ENCODE measurements around the gene DIP2C. TPM values are rescaled to one million over a fixed set of nuclear protein-coding genes. Genes with fewer than 3 reads are reported as not detected.
"Not testable (repeated sequence)": the region's sequence is repeated elsewhere in the genome, so short reads cannot be mapped to it uniquely, and the experiment has no call there.

Gene DIP2C
- total RNA-seq, 1 experiment from 2014 or later, result 5.0 TPM

GRCh38 chr10:311901-312665, 377.4 kb downstream of the DIP2C start:
- no peak overlapping the region for H3K27ac ChIP-seq
- no peak for DNase-seq
- H3K9me3 ChIP-seq (replicated peaks), result no peaks in the 10 kb centered on the region
- no peaks in the 10 kb centered on the region for H3K36me3 ChIP-seq
- H3K4me3 ChIP-seq, result no peak overlapping the region
- H3K27me3 ChIP-seq, result no peaks in the 10 kb centered on the region
- H3K4me1 ChIP-seq, result peaks cover 2% of the 10 kb centered on the region

GRCh38 chr10:310976-311639, 378.4 kb downstream of the DIP2C start:
- Histone ChIP-seq H3K4me3 (no peak overlapping the region), H3K4me1 (0 out of 2 replicates have a peak, but pooled peaks cover 3% of the 10 kb centered on the region), H3K27me3 (no peaks in the 10 kb centered on the region), H3K9me3 (replicated peaks) (no peaks in the 10 kb centered on the region), H3K36me3 (no peaks in the 10 kb centered on the region), H3K27ac (no peak overlapping the region)
- DNase-seq, result no peak

GRCh38 chr10:310371-310770, 379.1 kb downstream of the DIP2C start:
- no peak overlapping the region for H3K4me3 ChIP-seq
- no peaks in the 10 kb centered on the region for H3K9me3 ChIP-seq (replicated peaks)
- H3K36me3 ChIP-seq, result no peaks in the 10 kb centered on the region
- H3K4me1 ChIP-seq, result 0 out of 2 replicates have a peak, but pooled peaks cover 3% of the 10 kb centered on the region
- H3K27me3 ChIP-seq, result no peaks in the 10 kb centered on the region
- H3K27ac ChIP-seq, result no peak overlapping the region
- DNase-seq, result no peak

DNA sequence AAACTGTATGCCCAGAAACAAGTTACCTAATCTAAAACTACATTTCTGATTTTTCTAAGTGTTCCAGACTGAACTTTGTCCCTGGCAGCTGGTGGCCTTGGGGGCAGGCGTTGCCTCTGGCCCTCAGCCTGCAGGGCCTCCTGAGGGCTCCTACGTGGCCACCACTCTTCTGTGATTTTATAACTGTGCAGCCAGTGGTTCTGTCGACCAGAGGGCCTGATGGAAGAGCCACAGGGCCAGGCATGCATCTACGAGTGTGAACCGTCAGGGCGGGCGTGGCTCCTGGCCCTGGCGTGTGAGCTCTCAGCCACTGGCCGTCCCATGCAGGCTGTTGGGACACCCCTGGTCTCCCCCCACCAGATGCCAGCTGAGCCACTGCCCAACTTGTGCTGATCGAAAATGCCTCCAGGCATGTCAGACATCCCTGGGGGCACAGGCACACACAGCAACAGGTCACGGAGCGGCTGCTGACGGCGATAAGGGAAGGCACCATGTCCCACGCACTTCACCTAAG, 380.8 kb downstream of the DIP2C start:
- no peaks in the 10 kb centered on the region for H3K36me3 ChIP-seq
- no peak for DNase-seq
- H3K27me3 ChIP-seq, result no peaks in the 10 kb centered on the region

GRCh38 chr10:308101-308500, 381.4 kb downstream of the DIP2C start:
- H3K4me1 ChIP-seq, result 0 out of 2 replicates have a peak, but pooled peaks cover 3% of the 10 kb centered on the region
- H3K4me3 ChIP-seq, result no peak overlapping the region
- no peak overlapping the region for H3K27ac ChIP-seq
- DNase-seq, result no peak
- H3K27me3 ChIP-seq, result no peaks in the 10 kb centered on the region
- H3K9me3 ChIP-seq (replicated peaks), result no peaks in the 10 kb centered on the region
- no peaks in the 10 kb centered on the region for H3K36me3 ChIP-seq

More for the DNA sequence above, 380.8 kb downstream of the DIP2C start:
- Histone ChIP-seq H3K27ac (no peak overlapping the region), H3K4me1 (0 out of 2 replicates have a peak, but pooled peaks cover 3% of the 10 kb centered on the region), H3K9me3 (replicated peaks) (no peaks in the 10 kb centered on the region), H3K4me3 (no peak overlapping the region)

- H3K36me3 ChIP-seq, result no peaks in the 10 kb centered on the region
- no peaks in the 10 kb centered on the region for H3K9me3 ChIP-seq (replicated peaks)
- H3K4me3 ChIP-seq, result no peak overlapping the region
- H3K27me3 ChIP-seq, result no peaks in the 10 kb centered on the region
- DNase-seq, result no peak
- H3K27ac ChIP-seq, result no peak overlapping the region
- 0 out of 2 replicates have a peak, but pooled peaks cover 3% of the 10 kb centered on the region for H3K4me1 ChIP-seq
These were observed 381.8 kb downstream of the DIP2C start for GRCh38 chr10:307659-308058.

GRCh38 chr10:306675-307185, 382.7 kb downstream of the DIP2C start:
- DNase-seq, result peak; percentile 46 to 59
- H3K27me3 ChIP-seq, result no peaks in the 10 kb centered on the region
- H3K36me3 ChIP-seq, result no peaks in the 10 kb centered on the region
- 0 out of 2 replicates have a peak, but pooled peaks cover 3% of the 10 kb centered on the region for H3K4me1 ChIP-seq
- no peak overlapping the region for H3K27ac ChIP-seq
- no peak overlapping the region for H3K4me3 ChIP-seq
- H3K9me3 ChIP-seq (replicated peaks), result no peaks in the 10 kb centered on the region

DNA sequence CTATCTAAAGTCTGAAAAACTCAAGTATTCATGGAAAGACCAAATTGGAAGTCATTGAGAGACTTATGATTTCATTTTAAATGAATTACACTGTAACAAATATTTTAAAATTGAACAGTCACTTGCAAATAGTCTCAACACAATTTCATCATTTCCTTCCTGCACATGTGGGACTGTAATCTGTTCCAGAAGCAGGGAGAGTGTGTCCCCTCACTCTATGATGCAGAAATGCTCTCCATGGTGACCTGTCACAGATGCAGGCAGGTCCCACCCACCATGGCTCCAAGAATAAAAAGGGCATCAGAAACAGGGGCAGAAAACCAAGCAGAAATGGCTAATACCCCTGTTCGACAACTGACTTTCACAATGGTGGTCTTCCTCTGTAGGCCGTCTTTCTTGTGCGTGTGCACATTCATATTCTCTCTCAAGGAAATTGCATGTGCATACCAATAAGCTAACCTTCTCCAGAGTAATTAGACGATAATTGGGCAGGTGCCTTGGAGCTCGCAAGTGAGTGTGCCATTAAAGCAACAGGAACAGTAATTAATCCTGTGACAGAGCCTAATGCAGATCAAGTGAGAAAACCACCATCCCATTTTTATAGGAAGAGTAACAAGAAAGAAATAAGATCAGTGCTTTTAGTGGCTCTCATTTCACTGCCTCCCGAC, 383.3 kb downstream of the DIP2C start:
- H3K9me3 ChIP-seq (replicated peaks), result no peaks in the 10 kb centered on the region
- H3K4me1 ChIP-seq, result 0 out of 2 replicates have a peak, but pooled peaks cover 3% of the 10 kb centered on the region
- H3K36me3 ChIP-seq, result no peaks in the 10 kb centered on the region
- H3K27me3 ChIP-seq, result no peaks in the 10 kb centered on the region
- no peak overlapping the region for H3K27ac ChIP-seq
- DNase-seq, result no peak
- no peak overlapping the region for H3K4me3 ChIP-seq

GRCh38 chr10:305034-305433, 384.4 kb downstream of the DIP2C start:
- 0 out of 2 replicates have a peak, but pooled peaks cover 3% of the 10 kb centered on the region for H3K4me1 ChIP-seq
- no peaks in the 10 kb centered on the region for H3K36me3 ChIP-seq

DNA sequence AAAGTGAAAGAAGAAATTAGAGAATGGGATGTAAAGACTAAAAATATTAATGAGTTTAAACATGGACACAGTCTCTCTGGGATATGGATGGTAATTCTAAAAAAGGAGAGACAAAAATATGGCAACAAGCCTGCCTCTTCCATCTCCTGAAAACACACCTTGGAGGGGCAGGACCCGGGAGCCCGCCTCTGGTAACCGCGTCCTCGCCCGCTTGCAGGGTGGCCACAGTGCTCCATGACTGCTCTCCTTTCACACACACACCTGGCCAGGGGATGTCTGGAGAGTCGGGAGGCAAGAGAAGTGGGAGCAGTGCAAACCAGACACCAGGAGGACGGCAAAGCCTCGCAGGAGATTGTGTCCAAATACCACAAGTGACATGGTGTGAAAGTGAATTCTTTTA, 387.9 kb downstream of the DIP2C start:
- Histone ChIP-seq H3K27me3 (no peaks in the 10 kb centered on the region), H3K4me3 (no peak overlapping the region), H3K4me1 (0 out of 2 replicates have a peak, but pooled peaks cover 3% of the 10 kb centered on the region), H3K9me3 (replicated peaks) (no peaks in the 10 kb centered on the region), H3K27ac (no peak overlapping the region), H3K36me3 (no peaks in the 10 kb centered on the region)
- no peak for DNase-seq

More at GRCh38 chr10:305034-305433, 384.4 kb downstream of the DIP2C start:
- Histone ChIP-seq H3K27ac (no peak overlapping the region), H3K9me3 (replicated peaks) (no peaks in the 10 kb centered on the region), H3K4me3 (no peak overlapping the region), H3K27me3 (no peaks in the 10 kb centered on the region)
- no peak for DNase-seq

DNA sequence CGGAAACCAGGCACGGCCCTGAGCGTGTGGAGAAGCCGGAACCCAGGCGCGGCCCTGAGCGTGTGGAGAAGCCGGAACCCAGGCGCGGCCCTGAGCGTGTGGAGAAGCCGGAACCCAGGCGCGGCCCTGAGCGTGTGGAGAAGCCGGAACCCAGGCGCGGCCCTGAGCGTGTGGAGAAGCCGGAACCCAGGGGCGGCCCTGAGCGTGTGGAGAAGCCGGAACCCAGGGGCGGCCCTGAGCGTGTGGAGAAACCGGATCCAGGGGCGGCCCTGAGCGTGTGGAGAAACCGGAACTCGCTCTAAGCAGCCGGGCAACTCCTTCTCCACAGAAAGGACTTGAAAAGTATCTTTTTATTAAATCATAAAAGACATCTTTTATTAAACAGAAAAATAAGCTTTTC, 388.9 kb downstream of the DIP2C start:
- not testable (repeated sequence) for H3K36me3 ChIP-seq; H3K4me3 ChIP-seq; H3K9me3 ChIP-seq (replicated peaks); H3K27me3 ChIP-seq; H3K4me1 ChIP-seq; H3K27ac ChIP-seq; DNase-seq

GRCh38 chr10:299969-300368, 389.5 kb downstream of the DIP2C start:
- H3K27ac ChIP-seq, result no peak overlapping the region
- no peak overlapping the region for H3K4me3 ChIP-seq
- no peaks in the 10 kb centered on the region for H3K27me3 ChIP-seq
- DNase-seq, result no peak
- H3K9me3 ChIP-seq (replicated peaks), result no peaks in the 10 kb centered on the region
- no peaks in the 10 kb centered on the region for H3K36me3 ChIP-seq
- H3K4me1 ChIP-seq, result no peaks in the 10 kb centered on the region

DNA sequence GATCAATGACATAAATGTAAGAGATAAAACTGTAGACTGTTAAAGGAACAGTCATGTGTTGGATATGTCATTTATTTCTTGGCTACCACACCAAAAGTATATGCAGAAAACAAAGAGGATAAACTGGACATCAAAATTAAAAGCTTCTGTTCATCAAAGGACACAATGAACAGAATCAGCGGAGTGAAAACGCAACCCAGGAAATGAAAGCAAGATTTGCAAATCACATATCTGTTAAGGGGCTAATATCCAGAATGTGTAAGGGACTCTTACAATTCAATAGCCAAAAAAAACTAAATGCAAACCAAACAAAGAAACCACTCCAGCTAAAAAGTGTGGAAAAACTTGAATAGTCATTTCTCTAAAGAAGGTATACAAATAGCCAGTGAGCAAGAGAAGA, 390.0 kb downstream of the DIP2C start:
- H3K27me3 ChIP-seq, result no peaks in the 10 kb centered on the region
- no peaks in the 10 kb centered on the region for H3K36me3 ChIP-seq
- no peaks in the 10 kb centered on the region for H3K9me3 ChIP-seq (replicated peaks)
- no peak for DNase-seq
- no peak overlapping the region for H3K27ac ChIP-seq
- no peak overlapping the region for H3K4me3 ChIP-seq
- no peaks in the 10 kb centered on the region for H3K4me1 ChIP-seq

- DNase-seq, result no peak
- Histone ChIP-seq H3K9me3 (replicated peaks) (no peaks in the 10 kb centered on the region), H3K4me3 (no peak overlapping the region), H3K36me3 (no peaks in the 10 kb centered on the region), H3K4me1 (no peaks in the 10 kb centered on the region), H3K27me3 (no peaks in the 10 kb centered on the region), H3K27ac (no peak overlapping the region)
These were observed 391.4 kb downstream of the DIP2C start for GRCh38 chr10:298033-298432.

GRCh38 chr10:297567-297966, 391.9 kb downstream of the DIP2C start:
- DNase-seq, result no peak
- Histone ChIP-seq H3K9me3 (replicated peaks) (no peaks in the 10 kb centered on the region), H3K4me3 (no peak overlapping the region)

More at GRCh38 chr10:297567-297966, 391.9 kb downstream of the DIP2C start:
- Histone ChIP-seq H3K27me3 (no peaks in the 10 kb centered on the region), H3K4me1 (no peaks in the 10 kb centered on the region), H3K36me3 (no peaks in the 10 kb centered on the region), H3K27ac (no peak overlapping the region)

Measured in SJCRH30 (cell line).